ENCODE measurements around the gene BAZ1B.
"Not testable (repeated sequence)": the region's sequence is repeated elsewhere in the genome, so short reads cannot be mapped to it uniquely, and the experiment has no call there.

DNA sequence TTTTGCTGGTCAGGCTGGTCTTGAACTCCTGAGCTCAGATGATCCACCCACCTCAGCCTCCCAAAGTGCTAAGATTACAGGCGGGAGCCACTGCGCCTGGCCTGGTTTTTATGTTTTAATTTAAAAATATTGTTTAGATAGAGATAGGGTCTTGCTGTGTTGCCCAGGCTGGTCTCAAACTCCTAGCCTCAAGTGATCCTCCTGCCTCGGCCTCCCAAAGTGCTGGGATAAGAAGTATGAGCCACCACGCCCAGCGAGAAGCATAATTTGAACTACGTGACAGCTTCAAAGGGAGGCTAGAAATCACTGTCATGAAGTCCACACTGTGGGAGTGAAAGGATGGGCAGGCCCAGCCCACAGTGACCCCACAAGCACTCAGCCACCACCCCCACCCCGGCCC, 13.8 kb upstream of the BAZ1B start:
- TF ChIP-seq, protein P1, sequence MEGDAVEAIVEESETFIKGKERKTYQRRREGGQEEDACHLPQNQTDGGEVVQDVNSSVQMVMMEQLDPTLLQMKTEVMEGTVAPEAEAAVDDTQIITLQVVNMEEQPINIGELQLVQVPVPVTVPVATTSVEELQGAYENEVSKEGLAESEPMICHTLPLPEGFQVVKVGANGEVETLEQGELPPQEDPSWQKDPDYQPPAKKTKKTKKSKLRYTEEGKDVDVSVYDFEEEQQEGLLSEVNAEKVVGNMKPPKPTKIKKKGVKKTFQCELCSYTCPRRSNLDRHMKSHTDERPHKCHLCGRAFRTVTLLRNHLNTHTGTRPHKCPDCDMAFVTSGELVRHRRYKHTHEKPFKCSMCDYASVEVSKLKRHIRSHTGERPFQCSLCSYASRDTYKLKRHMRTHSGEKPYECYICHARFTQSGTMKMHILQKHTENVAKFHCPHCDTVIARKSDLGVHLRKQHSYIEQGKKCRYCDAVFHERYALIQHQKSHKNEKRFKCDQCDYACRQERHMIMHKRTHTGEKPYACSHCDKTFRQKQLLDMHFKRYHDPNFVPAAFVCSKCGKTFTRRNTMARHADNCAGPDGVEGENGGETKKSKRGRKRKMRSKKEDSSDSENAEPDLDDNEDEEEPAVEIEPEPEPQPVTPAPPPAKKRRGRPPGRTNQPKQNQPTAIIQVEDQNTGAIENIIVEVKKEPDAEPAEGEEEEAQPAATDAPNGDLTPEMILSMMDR (conservative IDR thresholded peaks at IDR 0.05; ENCODE audit: low read depth, low read length) = not testable (repeated sequence)
- TF ChIP-seq RCOR1 (IDR thresholded peaks at IDR 0.05; ENCODE audit: insufficient replicate concordance, low read length); POLR2A (IDR thresholded peaks at IDR 0.05; ENCODE audit: low read depth, low read length); FOS (IDR thresholded peaks at IDR 0.05; ENCODE audit: low read depth, low read length); USF2 (IDR thresholded peaks at IDR 0.05; ENCODE audit: low read depth, low read length); RFX5 (IDR thresholded peaks at IDR 0.05; ENCODE audit: low read depth, low read length); SMC3 (IDR thresholded peaks at IDR 0.05; ENCODE audit: low read depth, low read length); RAD21 (IDR thresholded peaks at IDR 0.05; ENCODE audit: low read length); MXI1 (IDR thresholded peaks at IDR 0.05; ENCODE audit: borderline replicate concordance, low read depth, low read length); MAFK (IDR thresholded peaks at IDR 0.05; ENCODE audit: low read depth, low read length); BHLHE40 (IDR thresholded peaks at IDR 0.05; ENCODE audit: low read depth, low read length): not testable (repeated sequence)
